K562 (cell line): ENCODE measurements around the gene MPDZ. TPM values are rescaled to one million over a fixed set of nuclear protein-coding genes. Genes with fewer than 3 reads are reported as not detected.

Experiments
- ARID4B ChIP-seq: sonication (generic); formaldehyde crosslinking; IDR thresholded peaks from 2 replicates; pipeline ENCODE4 v1.8.0; 2022; ENCODE audit warnings: mild to moderate bottlenecking, missing genetic modification reagents
- CHAMP1 ChIP-seq: fragments of 450-650 bp; IDR thresholded peaks from 2 replicates; pipeline ENCODE4 v1.6.1; 2016; ENCODE audit warnings: mild to moderate bottlenecking
- CTBP1 ChIP-seq: fragments of 450-650 bp; IDR thresholded peaks from 2 replicates; pipeline ENCODE4 v1.6.1; 2016; ENCODE audit warnings: borderline replicate concordance
- DNMT1 ChIP-seq: fragments of 450-650 bp; IDR thresholded peaks from 2 replicates; pipeline ENCODE4 v1.6.1; 2016; ENCODE audit warnings: antibody characterized with exemption, mild to moderate bottlenecking
- ETV1 ChIP-seq: fragments of 450-650 bp; conservative IDR thresholded peaks from 2 replicates; pipeline ENCODE4 v1.6.1; 2016; ENCODE audit warnings: missing genetic modification characterization, control low read depth, low read depth, missing compliant biosample characterization
- HDAC6 ChIP-seq: IDR thresholded peaks from 2 replicates; pipeline ENCODE4 v1.6.1; 2012; ENCODE audit warnings: low read depth, mild to moderate bottlenecking, control low read depth, inconsistent platforms, low read length, moderate library complexity
- HES1 ChIP-seq: fragments of 450-650 bp; IDR thresholded peaks from 2 replicates; pipeline ENCODE4 v1.6.1; 2016; ENCODE audit warnings: low read depth, mild to moderate bottlenecking, moderate library complexity
- HMG20B ChIP-seq: fragments of 250-450 bp; sonication (Bioruptor Pico); IDR thresholded peaks from 2 replicates; pipeline ENCODE4 v1.5.0; 2021; ENCODE audit warnings: mild to moderate bottlenecking
- HNRNPL ChIP-seq: fragments of 200-400 bp; formaldehyde crosslinking; IDR thresholded peaks from 2 replicates; pipeline ENCODE4 v1.6.1; 2017; ENCODE audit warnings: low read depth, mild to moderate bottlenecking, low read length
- NCOA1 ChIP-seq: fragments of 450-650 bp; IDR thresholded peaks from 2 replicates; pipeline ENCODE4 v1.6.1; 2016; ENCODE audit warnings: low read depth
- NKRF ChIP-seq: fragments of 450-650 bp; IDR thresholded peaks from 2 replicates; pipeline ENCODE4 v1.6.1; 2016; ENCODE audit warnings: borderline replicate concordance
- PCBP2 ChIP-seq: fragments of 200-400 bp; formaldehyde crosslinking; IDR thresholded peaks from 2 replicates; pipeline ENCODE4 v1.6.1; 2018; ENCODE audit warnings: low read length, low read depth, mild to moderate bottlenecking, moderate library complexity; ENCODE audit not compliant: poor library complexity, severe bottlenecking
- SMARCC2 ChIP-seq: fragments of 450-650 bp; IDR thresholded peaks from 2 replicates; pipeline ENCODE4 v1.6.1; 2017; ENCODE audit warnings: antibody characterized with exemption, moderate library complexity, mild to moderate bottlenecking, low read depth
- STAT5B ChIP-seq: fragments of 250-450 bp; sonication (Bioruptor Pico); IDR thresholded peaks from 2 replicates; pipeline ENCODE4 v1.8.0; 2021; ENCODE audit warnings: mild to moderate bottlenecking, inconsistent platforms
- ZBTB33 ChIP-seq: sonication (generic); formaldehyde crosslinking; IDR thresholded peaks from 2 replicates; pipeline ENCODE4 v1.8.1; 2023; ENCODE audit warnings: mild to moderate bottlenecking, missing genetic modification reagents
- ZNF12 ChIP-seq: sonication (generic); formaldehyde crosslinking; IDR thresholded peaks from 2 replicates; pipeline ENCODE4 v1.4.0; 2020; ENCODE audit warnings: mild to moderate bottlenecking, missing genetic modification reagents
- ZNF551 ChIP-seq: fragments of 250-450 bp; sonication (Bioruptor Pico); IDR thresholded peaks from 2 replicates; pipeline ENCODE4 v1.5.0; 2021; ENCODE audit warnings: mild to moderate bottlenecking, moderate library complexity
- ZNF583 ChIP-seq: fragments of 250-450 bp; sonication (Bioruptor Pico); IDR thresholded peaks from 2 replicates; pipeline ENCODE4 v1.4.0; 2020
- polyA plus RNA-seq, 8 experiments: library from polyadenylated mRNA; depleted of rRNA in 4 of 8; stranded (reverse) in 5 of 8; unstranded in 3 of 8; fragments of >200 nt; fragmentation: Nextera tagmentation in 2 of 8; fragmentation: Illumina TruSeq in 1 of 8; extraction: Ambion mirVana in 2 of 8; extraction: Trizol in 1 of 8; gene quantifications; 2 replicates each; pipeline versions ENCODE4 v1.2.1 to v1.2.3, GENCODE V29; 2011 to 2014; ENCODE audit warnings: inconsistent platforms in 1 of 8, missing spikeins in 1 of 8
- total RNA-seq, 7 experiments: library from RNA; depleted of rRNA in 6 of 7; stranded (reverse); fragments of >200 nt in 6 of 7; fragmentation: Illumina TruSeq in 2 of 7; extraction: Trizol in 2 of 7; gene quantifications; 2 replicates each; pipeline versions ENCODE4 v1.2.1 to v1.2.3, GENCODE V29; 2011 to 2021; ENCODE audit warnings: low replicate concordance in 1 of 7

The MPDZ gene
- total and polyA plus RNA-seq, 9 of the 15 experiments (the other 6 are each of a cell fraction or from before 2014, with no cell fraction given), result 3.9 to 13.2 (median 5.7) TPM

- TF ChIP-seq HES1 (no peak), SMARCC2 (peak; percentile 50), ZNF12 (CRISPR knock-in tag) (no peak), STAT5B (no peak), CTBP1 (no peak; the same call in 1 of the 2 replicates), HMG20B (CRISPR knock-in tag) (no peak), PCBP2 (no peak), NCOA1 (no peak), ZNF551 (CRISPR knock-in tag) (no peak), HDAC6 (no peak), ZBTB33 (CRISPR knock-in tag) (no peak), NKRF (no peak), CHAMP1 (peak; percentile 64), ZNF583 (CRISPR knock-in tag) (no peak), ETV1 (tag) (no peak), HNRNPL (no peak), DNMT1 (no peak), ARID4B (CRISPR knock-in tag) (no peak)
Measured at GRCh38 chr9:13268469-13268868, 11.0 kb downstream of the MPDZ start (continued).
